Right lobe of liver (tissue), 4 donors: ENCODE data around the gene KCNH5.

Experiments
- CTCF ChIP-seq, 4 donors: fragments of 200-600 bp in 3 of 4; fragments of 450-650 bp in 1 of 4; IDR thresholded peaks; one replicate each; pipeline versions ENCODE4 v1.5.1 to v1.8.0; 2016 to 2022; ENCODE audit warnings: antibody characterized with exemption in 4 of 4, mild to moderate bottlenecking in 2 of 4
- POLR2A ChIP-seq: fragments of 450-650 bp; IDR thresholded peaks from one replicate; pipeline ENCODE4 v1.6.1; 2017; ENCODE audit warnings: antibody characterized with exemption, mild to moderate bottlenecking
- donor health status: DM: no; HTN: no; CAD: no.
- donor health status: DM: no; HTN: no; CAD: no.
- donor health status: DM: no; HTN: yes; CAD: no.

GRCh38 chr14:62885451-62885850 lies 159.8 kb downstream of the KCNH5 start:
- TF ChIP-seq POLR2A (no peak), CTCF (IDR thresholded peaks at IDR 0.05) (no peak)
